ENCODE results near the gene ZDHHC6. TPM values are rescaled to one million over a fixed set of nuclear protein-coding genes. Genes with fewer than 3 reads are reported as not detected.

ZDHHC6 gene
- total and polyA plus RNA-seq, 10 of the 15 experiments (the other 5 are each of a cell fraction or from before 2014, with no cell fraction given), result 23.8 to 59.4 (median 35.6) TPM

DNA sequence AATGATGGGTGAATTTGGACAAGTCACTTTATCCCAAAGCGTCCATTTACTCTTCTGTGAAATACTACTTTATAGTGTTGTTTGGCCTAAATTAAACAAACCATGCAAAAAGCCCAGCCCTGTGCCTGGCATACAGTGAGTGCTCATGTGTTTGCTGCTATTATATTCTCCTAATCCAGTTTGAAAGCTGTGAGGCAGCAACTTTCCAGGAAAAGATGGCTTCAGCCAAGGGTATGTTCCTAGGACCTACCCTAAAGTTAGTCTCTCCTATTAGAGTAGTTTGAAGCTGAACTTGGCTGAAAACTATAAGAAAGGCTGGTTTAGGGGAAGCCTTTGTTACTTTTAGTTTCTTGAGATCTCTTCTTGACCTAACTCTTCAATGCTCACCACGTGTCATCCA lies 52.9 kb downstream of the ZDHHC6 start (continued):
- TF ChIP-seq, protein P1, sequence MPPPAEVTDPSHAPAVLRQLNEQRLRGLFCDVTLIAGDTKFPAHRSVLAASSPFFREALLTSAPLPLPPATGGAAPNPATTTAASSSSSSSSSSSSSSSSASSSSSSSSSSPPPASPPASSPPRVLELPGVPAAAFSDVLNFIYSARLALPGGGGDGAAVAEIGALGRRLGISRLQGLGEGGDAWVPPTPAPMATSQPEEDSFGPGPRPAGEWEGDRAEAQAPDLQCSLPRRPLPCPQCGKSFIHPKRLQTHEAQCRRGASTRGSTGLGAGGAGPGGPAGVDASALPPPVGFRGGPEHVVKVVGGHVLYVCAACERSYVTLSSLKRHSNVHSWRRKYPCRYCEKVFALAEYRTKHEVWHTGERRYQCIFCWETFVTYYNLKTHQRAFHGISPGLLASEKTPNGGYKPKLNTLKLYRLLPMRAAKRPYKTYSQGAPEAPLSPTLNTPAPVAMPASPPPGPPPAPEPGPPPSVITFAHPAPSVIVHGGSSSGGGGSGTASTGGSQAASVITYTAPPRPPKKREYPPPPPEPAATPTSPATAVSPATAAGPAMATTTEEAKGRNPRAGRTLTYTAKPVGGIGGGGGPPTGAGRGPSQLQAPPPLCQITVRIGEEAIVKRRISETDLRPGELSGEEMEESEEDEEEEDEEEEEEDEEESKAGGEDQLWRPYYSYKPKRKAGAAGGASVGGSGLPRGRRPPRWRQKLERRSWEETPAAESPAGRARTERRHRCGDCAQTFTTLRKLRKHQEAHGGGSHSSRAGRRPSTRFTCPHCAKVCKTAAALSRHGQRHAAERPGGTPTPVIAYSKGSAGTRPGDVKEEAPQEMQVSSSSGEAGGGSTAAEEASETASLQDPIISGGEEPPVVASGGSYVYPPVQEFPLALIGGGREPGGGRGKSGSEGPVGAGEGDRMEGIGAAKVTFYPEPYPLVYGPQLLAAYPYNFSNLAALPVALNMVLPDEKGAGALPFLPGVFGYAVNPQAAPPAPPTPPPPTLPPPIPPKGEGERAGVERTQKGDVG (CRISPR knock-in tag; IDR thresholded peaks at IDR 0.05), result no peak
- TF ChIP-seq SREBF2 (IDR thresholded peaks at IDR 0.05; ENCODE audit: low read length), result no peak

GRCh38 chr10:112393341-112393740 lies 53.4 kb downstream of the ZDHHC6 start:
- H3K4me1 ChIP-seq (ENCODE audit: control insufficient read depth, insufficient read depth, low read length), result peaks cover 9% of the 10 kb centered on the region
- intact Hi-C loops (cut with micrococcal nuclease; ENCODE audit: unreplicated experiment), result no loop called here
- in situ Hi-C loops (cut with MboI), result no loop called here
- ChIA-PET CTCF (interaction anchor here (1.0 kb wide), 1 partner anchor 19 kb away, joined by 3 read pairs; the partner anchor contains the start of gene ACSL5), SMC1A (ENCODE audit: uncharacterized antibody, unreplicated experiment) (no interaction called here), POLR2A (no interaction called here), RAD21 (ENCODE audit: unreplicated experiment) (no interaction called here)
- no peak overlapping the region for H3K4me2 ChIP-seq (ENCODE audit: control insufficient read depth, insufficient read depth)
- TF ChIP-seq TARDBP (IDR thresholded peaks at IDR 0.05; ENCODE audit: borderline replicate concordance), result no peak
- TF ChIP-seq CBFB (IDR thresholded peaks at IDR 0.05; ENCODE audit: low read depth), result no peak
- no peak for TF ChIP-seq SUPT20H (IDR thresholded peaks at IDR 0.05; ENCODE audit: borderline replicate concordance, control insufficient read depth, low read depth, low read length)
- no peak for TF ChIP-seq PAX5 (IDR thresholded peaks at IDR 0.05; ENCODE audit: borderline replicate concordance, low read depth, low read length)
- TF ChIP-seq, protein P2, sequence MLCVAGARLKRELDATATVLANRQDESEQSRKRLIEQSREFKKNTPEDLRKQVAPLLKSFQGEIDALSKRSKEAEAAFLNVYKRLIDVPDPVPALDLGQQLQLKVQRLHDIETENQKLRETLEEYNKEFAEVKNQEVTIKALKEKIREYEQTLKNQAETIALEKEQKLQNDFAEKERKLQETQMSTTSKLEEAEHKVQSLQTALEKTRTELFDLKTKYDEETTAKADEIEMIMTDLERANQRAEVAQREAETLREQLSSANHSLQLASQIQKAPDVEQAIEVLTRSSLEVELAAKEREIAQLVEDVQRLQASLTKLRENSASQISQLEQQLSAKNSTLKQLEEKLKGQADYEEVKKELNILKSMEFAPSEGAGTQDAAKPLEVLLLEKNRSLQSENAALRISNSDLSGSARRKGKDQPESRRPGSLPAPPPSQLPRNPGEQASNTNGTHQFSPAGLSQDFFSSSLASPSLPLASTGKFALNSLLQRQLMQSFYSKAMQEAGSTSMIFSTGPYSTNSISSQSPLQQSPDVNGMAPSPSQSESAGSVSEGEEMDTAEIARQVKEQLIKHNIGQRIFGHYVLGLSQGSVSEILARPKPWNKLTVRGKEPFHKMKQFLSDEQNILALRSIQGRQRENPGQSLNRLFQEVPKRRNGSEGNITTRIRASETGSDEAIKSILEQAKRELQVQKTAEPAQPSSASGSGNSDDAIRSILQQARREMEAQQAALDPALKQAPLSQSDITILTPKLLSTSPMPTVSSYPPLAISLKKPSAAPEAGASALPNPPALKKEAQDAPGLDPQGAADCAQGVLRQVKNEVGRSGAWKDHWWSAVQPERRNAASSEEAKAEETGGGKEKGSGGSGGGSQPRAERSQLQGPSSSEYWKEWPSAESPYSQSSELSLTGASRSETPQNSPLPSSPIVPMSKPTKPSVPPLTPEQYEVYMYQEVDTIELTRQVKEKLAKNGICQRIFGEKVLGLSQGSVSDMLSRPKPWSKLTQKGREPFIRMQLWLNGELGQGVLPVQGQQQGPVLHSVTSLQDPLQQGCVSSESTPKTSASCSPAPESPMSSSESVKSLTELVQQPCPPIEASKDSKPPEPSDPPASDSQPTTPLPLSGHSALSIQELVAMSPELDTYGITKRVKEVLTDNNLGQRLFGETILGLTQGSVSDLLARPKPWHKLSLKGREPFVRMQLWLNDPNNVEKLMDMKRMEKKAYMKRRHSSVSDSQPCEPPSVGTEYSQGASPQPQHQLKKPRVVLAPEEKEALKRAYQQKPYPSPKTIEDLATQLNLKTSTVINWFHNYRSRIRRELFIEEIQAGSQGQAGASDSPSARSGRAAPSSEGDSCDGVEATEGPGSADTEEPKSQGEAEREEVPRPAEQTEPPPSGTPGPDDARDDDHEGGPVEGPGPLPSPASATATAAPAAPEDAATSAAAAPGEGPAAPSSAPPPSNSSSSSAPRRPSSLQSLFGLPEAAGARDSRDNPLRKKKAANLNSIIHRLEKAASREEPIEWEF (IDR thresholded peaks at IDR 0.05; ENCODE audit: insufficient replicate concordance, low read depth, low read length), result no peak
- H2AFZ ChIP-seq (ENCODE audit: control insufficient read depth, low read depth, low read length), result no peak overlapping the region
- WGBS (ENCODE audit: insufficient coverage, insufficient replicate concordance, low lambda C conversion rate, missing lambda C conversion rate), result 100% methylated on average over 1 of the region's 1 CpG
- BruUV-seq (replicated peaks), result no TSS peak
- no peak for DNase-seq (ENCODE audit: low read depth, low spot score)
- peaks cover 11% of the 10 kb centered on the region for H3K79me2 ChIP-seq (ENCODE audit: control insufficient read depth, insufficient read depth, low read length)
- ATAC-seq, result no peak
- H3K36me3 ChIP-seq (ENCODE audit: control insufficient read depth in 2 of 2, insufficient read depth in 2 of 2, low read length in 1 of 2), result peaks cover 3 to 13% of the 10 kb centered on the region in 2 experiments
- H3K27ac ChIP-seq (ENCODE audit: control insufficient read depth, insufficient read depth), result no peak overlapping the region
- FAIRE-seq, result no peak
- H3K27me3 ChIP-seq (replicated peaks in 1 of 2; ENCODE audit: control insufficient read depth in 2 of 2, insufficient read depth in 2 of 2, low read length in 1 of 2), result no peaks in the 10 kb centered on the region
- H3K4me3 ChIP-seq, result no peak overlapping the region
- H3K9ac ChIP-seq (ENCODE audit: control insufficient read depth, insufficient read depth, low read length), result no peak overlapping the region
- no peaks in the 10 kb centered on the region for H3K9me3 ChIP-seq (replicated peaks; ENCODE audit: control insufficient read depth, insufficient read depth, low read length)
- H4K20me1 ChIP-seq (ENCODE audit: control insufficient read depth, insufficient read depth), result no peaks in the 10 kb centered on the region
